B cell (primary cell): ENCODE results near the gene LAMB1. TPM values are rescaled to one million over a fixed set of nuclear protein-coding genes. Genes with fewer than 3 reads are reported as not detected.

Experiments used
- ATAC-seq: fragments of 200-7000 bp; cut with Tn5 transposase; one replicate; pipeline ENCODE4 v1.10.0; 2021; ENCODE audit warnings: low read depth, mild to moderate bottlenecking, moderate number of reproducible peaks, moderate library complexity
- CTCF ChIA-PET: fragments of 350-600 bp; sonication (Branson Sonifier 250); formaldehyde crosslinking; loops from one replicate; lab custom pipeline; 2021; ENCODE audit warnings: antibody characterized with exemption, inconsistent platforms; lab: Charles Lee
- POLR2A ChIA-PET: fragments of 350-600 bp; sonication (Branson Sonifier 250); formaldehyde crosslinking; loops from one replicate; lab custom pipeline; 2021; ENCODE audit warnings: antibody characterized with exemption; lab: Charles Lee
- DNase-seq: peaks from one replicate; pipeline ENCODE4 v3.0.0; 2013
- H2AFZ ChIP-seq: 2 replicates; pipeline ENCODE4 v1.6.1; 2012; ENCODE audit warnings: mild to moderate bottlenecking, low read depth, low read length; ENCODE audit not compliant: insufficient read depth, poor library complexity, severe bottlenecking
- H3K27ac ChIP-seq, 2 donors: 1 replicate in 1 of 2; 2 replicates in 1 of 2; pipeline ENCODE4 v1.5.1; 2012 to 2013; ENCODE audit warnings: low read length in 2 of 2, mild to moderate bottlenecking in 2 of 2, moderate library complexity in 1 of 2
- H3K27me3 ChIP-seq, 4 experiments: fragments of 200-600 bp in 1 of 4; sonication (generic) in 1 of 4; replicated peaks in 1 of 4; 1 replicate in 2 of 4; 2 replicates in 2 of 4; pipeline versions ENCODE4 v1.6.1 to v1.7.0; 2013 to 2016; ENCODE audit warnings: low read length in 3 of 4, mild to moderate bottlenecking in 2 of 4, mixed read lengths in 1 of 4, moderate library complexity in 1 of 4; ENCODE audit not compliant: insufficient read depth in 4 of 4, control insufficient read depth in 3 of 4; ENCODE audit errors: control extremely low read depth in 1 of 4
- H3K36me3 ChIP-seq, 2 experiments: replicated peaks in 1 of 2; 1 replicate in 1 of 2; 2 replicates in 1 of 2; pipeline versions ENCODE4 v1.6.1 to v1.7.1; 2013; ENCODE audit warnings: low read length in 1 of 2; ENCODE audit not compliant: insufficient read depth in 2 of 2, control insufficient read depth in 1 of 2; ENCODE audit errors: control extremely low read depth in 1 of 2, extremely low read depth in 1 of 2
- H3K4me1 ChIP-seq, 2 donors: fragments of 200-600 bp in 1 of 2; sonication (generic) in 1 of 2; 1 replicate in 1 of 2; 2 replicates in 1 of 2; pipeline versions ENCODE4 v1.5.1 to v1.6.1; 2013 to 2017; ENCODE audit warnings: low read length in 2 of 2; ENCODE audit not compliant: control insufficient read depth in 2 of 2, insufficient read depth in 2 of 2
- H3K4me2 ChIP-seq: replicated peaks from 2 replicates; pipeline ENCODE3; 2012; ENCODE audit warnings: mild to moderate bottlenecking, low read depth, low read length; ENCODE audit not compliant: poor library complexity, severe bottlenecking
- H3K4me3 ChIP-seq, 5 experiments: fragments of 200-600 bp in 1 of 5; sonication (generic) in 1 of 5; 1 replicate in 3 of 5; 2 replicates in 2 of 5; pipeline versions ENCODE4 v1.5.1 to v1.7.0; 2011 to 2016; ENCODE audit warnings: low read length in 4 of 5, mild to moderate bottlenecking in 4 of 5, low read depth in 2 of 5, control low read depth in 1 of 5, moderate library complexity in 1 of 5; ENCODE audit not compliant: insufficient read depth in 1 of 5; ENCODE audit errors: control extremely low read depth in 1 of 5, extremely low read depth in 1 of 5
- H3K79me2 ChIP-seq: fragments of 200-600 bp; sonication (generic); one replicate; pipeline ENCODE4 v1.6.0; 2016; ENCODE audit warnings: low read length; ENCODE audit not compliant: control insufficient read depth, insufficient read depth
- H3K9ac ChIP-seq: fragments of 200-600 bp; sonication (generic); 2 replicates; pipeline ENCODE4 v1.6.1; 2017; ENCODE audit warnings: mild to moderate bottlenecking, low read length, moderate library complexity
- H3K9me3 ChIP-seq, 3 donors: one replicate each; pipeline versions ENCODE4 v1.6.1 to v1.7.1; 2013; ENCODE audit warnings: low read length in 2 of 3; ENCODE audit not compliant: control insufficient read depth in 2 of 3, insufficient read depth in 1 of 3; ENCODE audit errors: control extremely low read depth in 1 of 3
- H4K20me1 ChIP-seq: 2 replicates; pipeline ENCODE4 v1.6.0; 2012; ENCODE audit warnings: mild to moderate bottlenecking, low read length; ENCODE audit not compliant: insufficient read depth, control insufficient read depth, poor library complexity, severe bottlenecking
- H3K27ac Mint-ChIP-seq: one replicate; pipeline ENCODE4 v1.8.0; 2021; ENCODE audit warnings: mixed read lengths
- H3K27me3 Mint-ChIP-seq: one replicate; pipeline ENCODE4 v1.8.0; 2021; ENCODE audit warnings: mixed read lengths
- H3K4me1 Mint-ChIP-seq: one replicate; pipeline ENCODE4 v1.8.0; 2021; ENCODE audit warnings: mixed read lengths
- H3K4me3 Mint-ChIP-seq: one replicate; pipeline ENCODE4 v1.8.0; 2021; ENCODE audit warnings: mixed read lengths
- H3K9me3 Mint-ChIP-seq: one replicate; pipeline ENCODE4 v1.8.0; 2022; ENCODE audit warnings: mixed read lengths; ENCODE audit not compliant: insufficient read depth
- EZH2 ChIP-seq: IDR thresholded peaks from 2 replicates; pipeline ENCODE4 v1.6.1; 2012; ENCODE audit warnings: borderline replicate concordance, low read depth, mild to moderate bottlenecking, moderate library complexity, low read length; ENCODE audit not compliant: insufficient read depth, poor library complexity, severe bottlenecking
- WGBS: methylation state at CpG from one replicate; pipeline ENCODE4 v1.1.5; 2013; ENCODE audit warnings: missing lambda C conversion rate; ENCODE audit not compliant: insufficient coverage; 5-methylcytosine and 5-hydroxymethylcytosine counted together
- intact Hi-C: fragments of 100-400 bp; cut with micrococcal nuclease; formaldehyde crosslinking; loops from one replicate; pipeline ENCODE4 v1.10.0; 2022
- polyA plus RNA-seq: library from polyadenylated mRNA; depleted of rRNA; stranded (reverse); fragments of >200 nt; gene quantifications from 2 replicates; pipeline ENCODE4 v1.2.3, GENCODE V29; 2012
- total RNA-seq, 2 donors: library from RNA; stranded (reverse); fragments of 120-200 nt in 1 of 2; gene quantifications; 1 replicate in 1 of 2; 2 replicates in 1 of 2; pipeline versions ENCODE4 v1.2.3 to v1.2.4, GENCODE V29; 2013 to 2022
- TF ChIP-seq, protein P1 (sequence below): fragments of 200-600 bp; IDR thresholded peaks from one replicate; pipeline ENCODE4 v1.8.0; 2022; ENCODE audit warnings: antibody characterized with exemption, mild to moderate bottlenecking

Gene LAMB1
- total and polyA plus RNA-seq, 2 donors (not counting 1 experiment from before 2014, with no cell fraction given), result not detected

DNA sequence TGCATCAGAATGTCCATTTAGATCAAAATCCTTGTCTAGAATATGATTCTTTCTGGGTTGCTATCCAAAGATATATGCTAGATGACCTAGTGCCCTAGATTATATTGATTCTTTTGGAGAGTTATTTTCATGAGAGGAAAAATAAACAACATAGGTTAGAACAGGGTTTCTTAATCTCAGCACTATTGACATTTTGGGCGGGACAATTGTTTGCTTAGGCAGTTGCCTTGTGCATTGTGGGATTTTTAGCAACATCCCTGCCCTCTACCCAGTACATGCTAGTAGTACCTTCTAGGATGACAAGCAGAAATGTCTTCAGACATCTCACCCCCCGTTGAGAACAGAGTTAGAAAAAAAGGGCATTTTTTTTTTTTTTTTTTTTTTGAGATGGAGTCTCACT lies 25.1 kb upstream of the LAMB1 start:
- no peaks in the 10 kb centered on the region for H3K4me1 ChIP-seq
- no peak for DNase-seq
- Mint-ChIP-seq H3K27me3 (peaks cover 29% of the 10 kb centered on the region), H3K4me3 (no peak overlapping the region), H3K27ac (no peak overlapping the region), H3K4me1 (no peaks in the 10 kb centered on the region), H3K9me3 (no peaks in the 10 kb centered on the region)
- intact Hi-C loops, result no loop called here
- no peaks in the 10 kb centered on the region for H3K9me3 ChIP-seq
- no peak overlapping the region for H3K4me2 ChIP-seq
- H4K20me1 ChIP-seq, result no peaks in the 10 kb centered on the region
- no peaks in the 10 kb centered on the region for H3K36me3 ChIP-seq
- no peaks in the 10 kb centered on the region for H3K79me2 ChIP-seq
- no CpG with 5 or more reads among the region's 2 CpGs for WGBS
- no peak overlapping the region for H3K9ac ChIP-seq
- TF ChIP-seq, protein P1, sequence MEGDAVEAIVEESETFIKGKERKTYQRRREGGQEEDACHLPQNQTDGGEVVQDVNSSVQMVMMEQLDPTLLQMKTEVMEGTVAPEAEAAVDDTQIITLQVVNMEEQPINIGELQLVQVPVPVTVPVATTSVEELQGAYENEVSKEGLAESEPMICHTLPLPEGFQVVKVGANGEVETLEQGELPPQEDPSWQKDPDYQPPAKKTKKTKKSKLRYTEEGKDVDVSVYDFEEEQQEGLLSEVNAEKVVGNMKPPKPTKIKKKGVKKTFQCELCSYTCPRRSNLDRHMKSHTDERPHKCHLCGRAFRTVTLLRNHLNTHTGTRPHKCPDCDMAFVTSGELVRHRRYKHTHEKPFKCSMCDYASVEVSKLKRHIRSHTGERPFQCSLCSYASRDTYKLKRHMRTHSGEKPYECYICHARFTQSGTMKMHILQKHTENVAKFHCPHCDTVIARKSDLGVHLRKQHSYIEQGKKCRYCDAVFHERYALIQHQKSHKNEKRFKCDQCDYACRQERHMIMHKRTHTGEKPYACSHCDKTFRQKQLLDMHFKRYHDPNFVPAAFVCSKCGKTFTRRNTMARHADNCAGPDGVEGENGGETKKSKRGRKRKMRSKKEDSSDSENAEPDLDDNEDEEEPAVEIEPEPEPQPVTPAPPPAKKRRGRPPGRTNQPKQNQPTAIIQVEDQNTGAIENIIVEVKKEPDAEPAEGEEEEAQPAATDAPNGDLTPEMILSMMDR, result no peak
- no peak for TF ChIP-seq EZH2
- ChIA-PET CTCF (no interaction called here), POLR2A (no interaction called here)
- H3K27me3 ChIP-seq, result peaks cover 0 to 3% (median 0%) of the 10 kb centered on the region in 4 experiments
- no peak overlapping the region for H3K4me3 ChIP-seq
- H3K27ac ChIP-seq, result no peak overlapping the region
- ATAC-seq, result no peak
- H2AFZ ChIP-seq, result no peak overlapping the region

DNA sequence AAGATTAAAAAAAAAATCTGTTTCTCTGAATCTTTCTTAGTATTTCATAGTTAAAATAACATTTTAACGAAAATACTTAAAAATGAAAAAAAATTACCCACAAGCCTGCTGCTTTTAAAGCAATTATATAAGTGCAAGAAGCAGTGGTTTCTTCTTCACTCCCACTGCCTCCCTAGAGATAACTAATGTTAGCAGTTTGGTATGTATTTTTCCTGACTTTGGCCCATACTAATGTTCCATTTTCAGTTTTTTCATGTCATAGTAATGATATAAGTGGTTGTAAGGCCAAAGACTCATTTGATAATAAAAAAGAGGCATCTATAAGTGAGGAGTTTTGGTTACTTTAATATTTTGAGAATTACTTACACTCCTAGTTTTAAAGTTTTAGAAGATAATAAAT lies 24.3 kb upstream of the LAMB1 start:
- Histone ChIP-seq H3K27me3 (peaks cover 0 to 3% (median 0%) of the 10 kb centered on the region in 4 experiments), H3K79me2 (no peaks in the 10 kb centered on the region), H3K27ac (no peak overlapping the region), H3K9me3 (no peaks in the 10 kb centered on the region), H3K36me3 (no peaks in the 10 kb centered on the region), H3K4me3 (no peak overlapping the region), H3K4me1 (no peaks in the 10 kb centered on the region), H3K4me2 (no peak overlapping the region), H3K9ac (no peak overlapping the region), H4K20me1 (no peaks in the 10 kb centered on the region), H2AFZ (no peak overlapping the region)
- no peak for DNase-seq
- intact Hi-C loops, result no loop called here
- H3K27me3 Mint-ChIP-seq, result peaks cover 29% of the 10 kb centered on the region
- H3K4me3 Mint-ChIP-seq, result no peak overlapping the region
- ATAC-seq, result no peak
- no peaks in the 10 kb centered on the region for H3K9me3 Mint-ChIP-seq
- H3K4me1 Mint-ChIP-seq, result no peaks in the 10 kb centered on the region
- CTCF ChIA-PET, result no interaction called here
- WGBS, result no CpG with 5 or more reads among the region's 1 CpG
- H3K27ac Mint-ChIP-seq, result no peak overlapping the region
- TF ChIP-seq EZH2, result no peak
- TF ChIP-seq, protein P1, result no peak
- POLR2A ChIA-PET, result no interaction called here
